22Rv1 (cell line): ENCODE data around the gene SORT1.

Experiments used
- ZFX ChIP-seq: fragments of 450-650 bp; IDR thresholded peaks from 2 replicates; pipeline ENCODE4 v1.6.1; 2017; ENCODE audit warnings: antibody characterized with exemption, borderline replicate concordance
- TF ChIP-seq, protein P1 (sequence below): fragments of 450-650 bp; IDR thresholded peaks from 2 replicates; pipeline ENCODE4 v1.5.1; 2017; ENCODE audit warnings: mild to moderate bottlenecking

GRCh38 chr1:109266965-109267364 is 130.8 kb downstream of the SORT1 start:
- TF ChIP-seq, protein P1, sequence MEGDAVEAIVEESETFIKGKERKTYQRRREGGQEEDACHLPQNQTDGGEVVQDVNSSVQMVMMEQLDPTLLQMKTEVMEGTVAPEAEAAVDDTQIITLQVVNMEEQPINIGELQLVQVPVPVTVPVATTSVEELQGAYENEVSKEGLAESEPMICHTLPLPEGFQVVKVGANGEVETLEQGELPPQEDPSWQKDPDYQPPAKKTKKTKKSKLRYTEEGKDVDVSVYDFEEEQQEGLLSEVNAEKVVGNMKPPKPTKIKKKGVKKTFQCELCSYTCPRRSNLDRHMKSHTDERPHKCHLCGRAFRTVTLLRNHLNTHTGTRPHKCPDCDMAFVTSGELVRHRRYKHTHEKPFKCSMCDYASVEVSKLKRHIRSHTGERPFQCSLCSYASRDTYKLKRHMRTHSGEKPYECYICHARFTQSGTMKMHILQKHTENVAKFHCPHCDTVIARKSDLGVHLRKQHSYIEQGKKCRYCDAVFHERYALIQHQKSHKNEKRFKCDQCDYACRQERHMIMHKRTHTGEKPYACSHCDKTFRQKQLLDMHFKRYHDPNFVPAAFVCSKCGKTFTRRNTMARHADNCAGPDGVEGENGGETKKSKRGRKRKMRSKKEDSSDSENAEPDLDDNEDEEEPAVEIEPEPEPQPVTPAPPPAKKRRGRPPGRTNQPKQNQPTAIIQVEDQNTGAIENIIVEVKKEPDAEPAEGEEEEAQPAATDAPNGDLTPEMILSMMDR, result no peak
- no peak for TF ChIP-seq ZFX
